Right ventricle myocardium inferior (tissue), 1 donor: Measurements from ENCODE around the gene MIS18BP1. TPM values are rescaled to one million over a fixed set of nuclear protein-coding genes. Genes with fewer than 3 reads are reported as not detected.

Source experiments
- ATAC-seq: fragments of 200-7000 bp; cut with Tn5 transposase; one replicate; pipeline ENCODE4 v1.9.1; 2020; ENCODE audit warnings: mild to moderate bottlenecking, moderate library complexity
- DNase-seq: peaks from one replicate; pipeline ENCODE4 v3.0.0; 2021; ENCODE audit errors: missing footprints
- intact Hi-C: fragments of 100-400 bp; cut with DNase I; formaldehyde crosslinking; loops from one replicate; pipeline ENCODE4 v1.11.0; 2022
- total RNA-seq: library from RNA; stranded (reverse); fragmentation: NEBNext Ultra II Directional; extraction: Animal tissue kit (Norgen Biotek cat#: 25700); gene quantifications from one replicate; pipeline ENCODE4 v1.2.1, GENCODE V29; 2021
- donor health status: DM: no; HTN: yes; CAD: no; lungs with severe emphysema.

MIS18BP1 gene
- total RNA-seq, 1 donor from 2014 or later = 7.6 TPM

GRCh38 chr14:45181329-45181728 is 71.7 kb downstream of the MIS18BP1 start:
- intact Hi-C loops = no loop called here

GRCh38 chr14:45177076-45177475 is 75.9 kb downstream of the MIS18BP1 start:
- no peak for DNase-seq
- ATAC-seq = no peak
- intact Hi-C loops = no loop called here

More at GRCh38 chr14:45181329-45181728, 71.7 kb downstream of the MIS18BP1 start:
- no peak for DNase-seq
- no peak for ATAC-seq

DNA sequence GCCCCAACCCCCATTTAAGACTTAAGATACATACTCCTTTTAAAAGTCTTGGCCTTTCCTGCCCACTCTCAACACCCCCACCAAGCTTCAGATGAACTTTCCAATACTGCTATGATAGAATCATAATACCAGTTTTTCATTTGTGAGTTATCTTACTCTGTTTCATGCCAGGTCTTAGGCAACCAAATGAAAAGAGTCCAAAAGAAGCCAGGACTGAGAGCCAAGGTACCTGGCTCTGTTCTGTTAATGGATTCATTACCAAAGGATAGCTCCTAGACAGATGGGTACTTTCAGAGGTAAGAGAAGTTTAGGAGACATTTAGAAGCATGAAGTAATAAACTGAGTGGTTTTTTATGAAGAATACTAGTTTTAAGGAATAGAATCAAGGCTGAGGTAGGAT is 83.1 kb downstream of the MIS18BP1 start:
- DNase-seq (no peak), ATAC-seq (no peak)
- intact Hi-C loops = no loop called here

GRCh38 chr14:45156067-45156466 is 96.9 kb downstream of the MIS18BP1 start:
- ATAC-seq = no peak
- intact Hi-C loops = no loop called here
- no peak for DNase-seq

Other genes starting within 250 kb of the MIS18BP1 start
- gene PRPF39, start 169.1 kb downstream of the MIS18BP1 start, total RNA-seq = 10.5 TPM
- gene FKBP3, start 118.7 kb downstream of the MIS18BP1 start, total RNA-seq = 121 TPM
- gene FANCM, start 117.3 kb downstream of the MIS18BP1 start, total RNA-seq = 3.5 TPM